HepG2 (cell line): ENCODE results near the gene TMEM167A. TPM values are rescaled to one million over a fixed set of nuclear protein-coding genes. Genes with fewer than 3 reads are reported as not detected.
A peak's percentile ranks its signal among the peaks of the same experiment; 100 is the strongest.

Experiments used
- CCAR2 ChIP-seq: fragments of 200-400 bp; formaldehyde crosslinking; optimal IDR thresholded peaks from 2 replicates; pipeline ENCODE3; 2018; ENCODE audit warnings: low read depth, mild to moderate bottlenecking, low read length, moderate library complexity
- KDM5B ChIP-seq: sonication (generic); formaldehyde crosslinking; IDR thresholded peaks from 2 replicates; pipeline ENCODE4 v1.4.0; 2020; ENCODE audit warnings: missing genetic modification reagents, mild to moderate bottlenecking, borderline replicate concordance
- PAXIP1 ChIP-seq: sonication (generic); formaldehyde crosslinking; conservative IDR thresholded peaks from 2 replicates; pipeline ENCODE4 v1.4.0; 2020; ENCODE audit warnings: mild to moderate bottlenecking, missing genetic modification reagents, moderate library complexity
- RFX1 ChIP-seq: fragments of 450-650 bp; IDR thresholded peaks from 2 replicates; pipeline ENCODE4 v1.6.1; 2017
- SMYD3 ChIP-seq: sonication (generic); formaldehyde crosslinking; IDR thresholded peaks from 2 replicates; pipeline ENCODE4 v1.8.1; 2023; ENCODE audit warnings: mild to moderate bottlenecking, missing genetic modification reagents
- SOX6 ChIP-seq, 2 experiments: fragments of 450-650 bp in 1 of 2; sonication (generic) in 1 of 2; formaldehyde crosslinking in 1 of 2; IDR thresholded peaks; 2 replicates each; pipeline versions ENCODE4 v1.4.0 to v1.6.1; 2017 to 2020; ENCODE audit warnings: antibody characterized with exemption in 1 of 2, mild to moderate bottlenecking in 1 of 2, missing genetic modification reagents in 1 of 2
- SP4 ChIP-seq: sonication (generic); formaldehyde crosslinking; IDR thresholded peaks from 2 replicates; pipeline ENCODE4 v1.8.1; 2023; ENCODE audit warnings: mild to moderate bottlenecking, missing genetic modification reagents
- ZNF20 ChIP-seq: sonication (generic); formaldehyde crosslinking; IDR thresholded peaks from 2 replicates; pipeline ENCODE4 v1.4.0; 2020; ENCODE audit warnings: mild to moderate bottlenecking, moderate library complexity, missing genetic modification reagents
- ZNF615 ChIP-seq: sonication (generic); formaldehyde crosslinking; IDR thresholded peaks from 2 replicates; pipeline ENCODE4 v1.5.0; 2020; ENCODE audit warnings: mild to moderate bottlenecking, missing genetic modification reagents, borderline replicate concordance
- ZNF629 ChIP-seq: sonication (generic); formaldehyde crosslinking; conservative IDR thresholded peaks from 2 replicates; pipeline ENCODE4 v1.5.0; 2020; ENCODE audit warnings: missing genetic modification reagents
- ZNF652 ChIP-seq: IDR thresholded peaks from 2 replicates; pipeline ENCODE4 v1.6.1; 2016; ENCODE audit warnings: low read depth, borderline replicate concordance
- ZNF781 ChIP-seq: sonication (generic); formaldehyde crosslinking; IDR thresholded peaks from 2 replicates; pipeline ENCODE4 v1.5.1; 2020; ENCODE audit warnings: borderline replicate concordance, mild to moderate bottlenecking, missing genetic modification reagents; ENCODE audit errors: not compliant biosample characterization
- ZNF788 ChIP-seq: sonication (generic); formaldehyde crosslinking; IDR thresholded peaks from 2 replicates; pipeline ENCODE4 v1.5.0; 2020; ENCODE audit warnings: mild to moderate bottlenecking, missing genetic modification reagents, borderline replicate concordance
- ZNF878 ChIP-seq: sonication (generic); formaldehyde crosslinking; IDR thresholded peaks from 2 replicates; pipeline ENCODE4 v1.8.1; 2023; ENCODE audit warnings: mild to moderate bottlenecking, missing genetic modification reagents, moderate library complexity
- ZZZ3 ChIP-seq: sonication (generic); formaldehyde crosslinking; IDR thresholded peaks from 2 replicates; pipeline ENCODE4 v1.4.0; 2020; ENCODE audit warnings: missing genetic modification reagents, mild to moderate bottlenecking, borderline replicate concordance
- polyA plus RNA-seq, 8 experiments: library from polyadenylated mRNA; depleted of rRNA in 3 of 8; stranded (reverse) in 7 of 8; unstranded in 1 of 8; fragments of >200 nt; fragmentation: Illumina TruSeq in 4 of 8; extraction: Trizol in 4 of 8; gene quantifications; 2 replicates each; pipeline versions ENCODE4 v1.2.1 to v1.2.3, GENCODE V29; 2011 to 2016; ENCODE audit warnings: low read depth in 4 of 8, missing spikeins in 1 of 8, mixed read lengths in 1 of 8; ENCODE audit not compliant: insufficient read depth in 1 of 8
- total RNA-seq, 5 experiments: library from RNA; depleted of rRNA; stranded (reverse); fragments of >200 nt; fragmentation: Illumina TruSeq; extraction: Trizol; gene quantifications; 2 replicates each; pipeline ENCODE4 v1.2.3, GENCODE V29; 2016; ENCODE audit warnings: low read depth in 1 of 5
- TF ChIP-seq, protein P1 (sequence below): sonication (generic); formaldehyde crosslinking; IDR thresholded peaks from 2 replicates; pipeline ENCODE4 v1.4.0; 2020; ENCODE audit warnings: missing genetic modification reagents
- TF ChIP-seq, protein P2 (sequence below), 2 experiments: sonication (generic) in 1 of 2; formaldehyde crosslinking in 1 of 2; IDR thresholded peaks; 2 replicates each; pipeline versions ENCODE4 v1.5.1 to v1.6.1; 2011 to 2020; ENCODE audit warnings: borderline replicate concordance in 1 of 2, low read depth in 1 of 2, low read length in 1 of 2, mild to moderate bottlenecking in 1 of 2, missing genetic modification reagents in 1 of 2, moderate library complexity in 1 of 2
- TF ChIP-seq, protein P3 (sequence below): sonication (generic); formaldehyde crosslinking; IDR thresholded peaks from 2 replicates; pipeline ENCODE4 v1.4.0; 2020; ENCODE audit warnings: mild to moderate bottlenecking, missing genetic modification reagents
- TF ChIP-seq, protein P4 (sequence below): fragments of 450-650 bp; IDR thresholded peaks from 2 replicates; pipeline ENCODE4 v1.6.1; 2017; ENCODE audit warnings: mild to moderate bottlenecking

The TMEM167A gene
- total and polyA plus RNA-seq, 2 of the 13 experiments (the other 11 are each of a cell fraction or from before 2014, with no cell fraction given) = 47.0 to 78.7 TPM

- TF ChIP-seq, protein P1, sequence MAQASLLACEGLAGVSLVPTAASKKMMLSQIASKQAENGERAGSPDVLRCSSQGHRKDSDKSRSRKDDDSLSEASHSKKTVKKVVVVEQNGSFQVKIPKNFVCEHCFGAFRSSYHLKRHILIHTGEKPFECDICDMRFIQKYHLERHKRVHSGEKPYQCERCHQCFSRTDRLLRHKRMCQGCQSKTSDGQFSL = no peak
- no peak for TF ChIP-seq CCAR2
- 0 out of 2 replicates have a peak, but pooled peaks have one; percentile 7 for TF ChIP-seq ZNF878
- no peak for TF ChIP-seq ZZZ3
- TF ChIP-seq, protein P2, sequence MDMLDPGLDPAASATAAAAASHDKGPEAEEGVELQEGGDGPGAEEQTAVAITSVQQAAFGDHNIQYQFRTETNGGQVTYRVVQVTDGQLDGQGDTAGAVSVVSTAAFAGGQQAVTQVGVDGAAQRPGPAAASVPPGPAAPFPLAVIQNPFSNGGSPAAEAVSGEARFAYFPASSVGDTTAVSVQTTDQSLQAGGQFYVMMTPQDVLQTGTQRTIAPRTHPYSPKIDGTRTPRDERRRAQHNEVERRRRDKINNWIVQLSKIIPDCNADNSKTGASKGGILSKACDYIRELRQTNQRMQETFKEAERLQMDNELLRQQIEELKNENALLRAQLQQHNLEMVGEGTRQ (IDR thresholded peaks at IDR 0.05; ENCODE audit: low read depth, low read length) = no peak
- TF ChIP-seq, protein P2 (CRISPR knock-in tag; IDR thresholded peaks at IDR 0.05; ENCODE audit: borderline replicate concordance) = no peak
- TF ChIP-seq RFX1 = no peak
- TF ChIP-seq, protein P3, sequence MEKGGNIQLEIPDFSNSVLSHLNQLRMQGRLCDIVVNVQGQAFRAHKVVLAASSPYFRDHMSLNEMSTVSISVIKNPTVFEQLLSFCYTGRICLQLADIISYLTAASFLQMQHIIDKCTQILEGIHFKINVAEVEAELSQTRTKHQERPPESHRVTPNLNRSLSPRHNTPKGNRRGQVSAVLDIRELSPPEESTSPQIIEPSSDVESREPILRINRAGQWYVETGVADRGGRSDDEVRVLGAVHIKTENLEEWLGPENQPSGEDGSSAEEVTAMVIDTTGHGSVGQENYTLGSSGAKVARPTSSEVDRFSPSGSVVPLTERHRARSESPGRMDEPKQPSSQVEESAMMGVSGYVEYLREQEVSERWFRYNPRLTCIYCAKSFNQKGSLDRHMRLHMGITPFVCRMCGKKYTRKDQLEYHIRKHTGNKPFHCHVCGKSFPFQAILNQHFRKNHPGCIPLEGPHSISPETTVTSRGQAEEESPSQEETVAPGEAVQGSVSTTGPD (CRISPR knock-in tag) = no peak
- no peak for TF ChIP-seq KDM5B
- TF ChIP-seq, protein P4, sequence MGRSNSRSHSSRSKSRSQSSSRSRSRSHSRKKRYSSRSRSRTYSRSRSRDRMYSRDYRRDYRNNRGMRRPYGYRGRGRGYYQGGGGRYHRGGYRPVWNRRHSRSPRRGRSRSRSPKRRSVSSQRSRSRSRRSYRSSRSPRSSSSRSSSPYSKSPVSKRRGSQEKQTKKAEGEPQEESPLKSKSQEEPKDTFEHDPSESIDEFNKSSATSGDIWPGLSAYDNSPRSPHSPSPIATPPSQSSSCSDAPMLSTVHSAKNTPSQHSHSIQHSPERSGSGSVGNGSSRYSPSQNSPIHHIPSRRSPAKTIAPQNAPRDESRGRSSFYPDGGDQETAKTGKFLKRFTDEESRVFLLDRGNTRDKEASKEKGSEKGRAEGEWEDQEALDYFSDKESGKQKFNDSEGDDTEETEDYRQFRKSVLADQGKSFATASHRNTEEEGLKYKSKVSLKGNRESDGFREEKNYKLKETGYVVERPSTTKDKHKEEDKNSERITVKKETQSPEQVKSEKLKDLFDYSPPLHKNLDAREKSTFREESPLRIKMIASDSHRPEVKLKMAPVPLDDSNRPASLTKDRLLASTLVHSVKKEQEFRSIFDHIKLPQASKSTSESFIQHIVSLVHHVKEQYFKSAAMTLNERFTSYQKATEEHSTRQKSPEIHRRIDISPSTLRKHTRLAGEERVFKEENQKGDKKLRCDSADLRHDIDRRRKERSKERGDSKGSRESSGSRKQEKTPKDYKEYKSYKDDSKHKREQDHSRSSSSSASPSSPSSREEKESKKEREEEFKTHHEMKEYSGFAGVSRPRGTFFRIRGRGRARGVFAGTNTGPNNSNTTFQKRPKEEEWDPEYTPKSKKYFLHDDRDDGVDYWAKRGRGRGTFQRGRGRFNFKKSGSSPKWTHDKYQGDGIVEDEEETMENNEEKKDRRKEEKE = no peak
- TF ChIP-seq ZNF20 = no peak
- TF ChIP-seq ZNF781 (CRISPR knock-in tag) = no peak
- TF ChIP-seq PAXIP1 (CRISPR knock-in tag) = no peak
- TF ChIP-seq SP4 (CRISPR knock-in tag) = no peak
- no peak for TF ChIP-seq ZNF629
- TF ChIP-seq ZNF652 (CRISPR knock-in tag) = no peak
- TF ChIP-seq ZNF788 (CRISPR knock-in tag) = no peak
- no peak for TF ChIP-seq SOX6 (IDR thresholded peaks at IDR 0.05)
- TF ChIP-seq SOX6 (CRISPR knock-in tag; IDR thresholded peaks at IDR 0.05) = no peak
- TF ChIP-seq SMYD3 (CRISPR knock-in tag) = no peak
- no peak for TF ChIP-seq ZNF615
Observed at GRCh38 chr5:83077662-83078261, 568 bp upstream of the TMEM167A start (continued).
